ENCODE results near the gene PRRC1.

Gene PRRC1

GRCh38 chr5:127582773-127583370 lies 65.4 kb downstream of the PRRC1 start:
- no peak for DNase-seq

GRCh38 chr5:127583866-127584265 lies 66.4 kb downstream of the PRRC1 start:
- no peak for DNase-seq

- no peak for DNase-seq
Measured at GRCh38 chr5:127585661-127586060, 68.2 kb downstream of the PRRC1 start.

GRCh38 chr5:127586066-127586770 lies 68.8 kb downstream of the PRRC1 start:
- DNase-seq: no peak

- DNase-seq: no peak
Measured at GRCh38 chr5:127586811-127587210, 69.4 kb downstream of the PRRC1 start.

- no peak for DNase-seq
Measured at GRCh38 chr5:127587246-127587917, 69.9 kb downstream of the PRRC1 start.

- no peak for DNase-seq
Measured at GRCh38 chr5:127588368-127588767, 70.9 kb downstream of the PRRC1 start.

GRCh38 chr5:127589309-127590030 lies 72.0 kb downstream of the PRRC1 start:
- no peak for DNase-seq

GRCh38 chr5:127590156-127590722 lies 72.8 kb downstream of the PRRC1 start:
- no peak for DNase-seq

GRCh38 chr5:127595484-127596368 lies 78.3 kb downstream of the PRRC1 start:
- no peak for DNase-seq

GRCh38 chr5:127596501-127596900 lies 79.1 kb downstream of the PRRC1 start:
- no peak for DNase-seq

GRCh38 chr5:127599320-127599719 lies 81.9 kb downstream of the PRRC1 start:
- no peak for DNase-seq

- no peak for DNase-seq
Measured at GRCh38 chr5:127599847-127600246, 82.4 kb downstream of the PRRC1 start.

GRCh38 chr5:127601111-127601510 lies 83.7 kb downstream of the PRRC1 start:
- no peak for DNase-seq

GRCh38 chr5:127601601-127602000 lies 84.2 kb downstream of the PRRC1 start:
- no peak for DNase-seq

GRCh38 chr5:127602481-127602880 lies 85.0 kb downstream of the PRRC1 start:
- DNase-seq: no peak

- DNase-seq: no peak
Measured at GRCh38 chr5:127602896-127603844, 85.7 kb downstream of the PRRC1 start.

Data from activated gamma-delta T cell treated with Interleukin-2 at 50 U/mL for 16 hours (primary cell).